ENCODE data around the gene HOXA11.

The HOXA11 gene

GRCh38 chr7:27214239-27214950 is 29.4 kb upstream of the HOXA11 start:
- no peak for TF ChIP-seq REST (IDR thresholded peaks at IDR 0.05; ENCODE audit: insufficient read depth in 1 of 2, low read depth in 2 of 2, low read length in 2 of 2)
- no peak for TF ChIP-seq TAF1 (IDR thresholded peaks at IDR 0.05; ENCODE audit: borderline replicate concordance, insufficient read depth, low read length)
- no peak for TF ChIP-seq FOXP2 (optimal IDR thresholded peaks at IDR 0.05; ENCODE audit: borderline replicate concordance, extremely low read depth, extremely low read length, insufficient read depth)
- TF ChIP-seq SIN3A (IDR thresholded peaks at IDR 0.05; ENCODE audit: borderline replicate concordance, insufficient read depth, low read length) = no peak
- TF ChIP-seq POLR2AphosphoS5 (IDR thresholded peaks at IDR 0.05; ENCODE audit: low read depth, low read length) = no peak

- TF ChIP-seq POLR2AphosphoS5 (IDR thresholded peaks at IDR 0.05; ENCODE audit: low read depth, low read length) (no peak), REST (IDR thresholded peaks at IDR 0.05; ENCODE audit: insufficient read depth in 1 of 2, low read depth in 2 of 2, low read length in 2 of 2) (no peak), FOXP2 (optimal IDR thresholded peaks at IDR 0.05; ENCODE audit: borderline replicate concordance, extremely low read depth, extremely low read length, insufficient read depth) (no peak), TAF1 (IDR thresholded peaks at IDR 0.05; ENCODE audit: borderline replicate concordance, insufficient read depth, low read length) (no peak), SIN3A (IDR thresholded peaks at IDR 0.05; ENCODE audit: borderline replicate concordance, insufficient read depth, low read length) (no peak)
These were observed 28.6 kb upstream of the HOXA11 start for GRCh38 chr7:27213433-27214238.

DNA sequence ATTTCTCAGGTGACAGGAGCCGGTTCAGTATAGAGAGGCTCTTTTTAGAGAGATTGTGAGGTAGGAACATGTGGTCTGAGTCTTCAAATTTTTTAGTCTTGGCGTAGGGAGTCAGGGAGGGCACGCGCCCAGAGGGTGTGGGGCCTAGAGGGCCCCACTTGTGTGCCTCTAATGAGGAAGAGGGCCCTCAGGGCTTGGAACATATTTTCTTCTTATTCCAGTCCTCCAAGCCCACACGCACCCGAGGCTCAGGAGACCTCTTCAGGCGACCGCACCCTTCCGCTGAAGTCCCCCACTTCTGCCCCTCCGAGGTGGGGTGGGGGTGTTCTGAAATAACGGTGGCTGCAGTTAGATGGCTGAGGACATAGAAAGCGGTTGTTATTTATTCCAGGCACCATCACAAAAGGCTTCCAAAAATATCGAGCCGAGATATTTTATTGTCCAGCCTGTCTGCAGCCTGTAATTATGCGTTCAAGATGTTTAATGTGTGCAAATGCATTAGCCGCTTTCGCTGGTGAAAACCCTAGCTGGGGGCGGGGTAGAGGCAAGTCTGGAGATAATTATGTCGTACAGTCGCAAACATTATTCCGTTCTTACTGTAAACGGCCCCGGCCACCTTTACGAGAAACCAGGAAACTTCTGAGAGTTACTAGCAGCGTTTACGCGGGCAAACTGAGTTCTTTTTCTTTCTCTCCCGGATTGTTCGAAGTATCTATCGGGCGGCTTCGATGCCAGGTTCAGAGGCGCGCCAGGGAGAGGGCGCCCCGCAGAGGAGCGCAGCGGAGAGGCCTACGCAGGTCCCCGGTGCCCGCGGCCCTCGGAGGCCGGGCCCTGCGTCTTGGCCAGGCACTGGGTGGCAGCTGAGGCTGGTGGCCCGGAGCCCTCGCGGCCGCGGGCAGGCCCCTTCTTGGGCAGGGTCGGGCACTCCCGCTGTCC is 27.7 kb upstream of the HOXA11 start:
- TF ChIP-seq SIN3A (IDR thresholded peaks at IDR 0.05; ENCODE audit: borderline replicate concordance, insufficient read depth, low read length) (no peak), FOXP2 (optimal IDR thresholded peaks at IDR 0.05; ENCODE audit: borderline replicate concordance, extremely low read depth, extremely low read length, insufficient read depth) (no peak), POLR2AphosphoS5 (IDR thresholded peaks at IDR 0.05; ENCODE audit: low read depth, low read length) (no peak), TAF1 (IDR thresholded peaks at IDR 0.05; ENCODE audit: borderline replicate concordance, insufficient read depth, low read length) (no peak), REST (IDR thresholded peaks at IDR 0.05; ENCODE audit: insufficient read depth in 1 of 2, low read depth in 2 of 2, low read length in 2 of 2) (no peak)

GRCh38 chr7:27211764-27212204 is 26.8 kb upstream of the HOXA11 start:
- TF ChIP-seq TAF1 (IDR thresholded peaks at IDR 0.05; ENCODE audit: borderline replicate concordance, insufficient read depth, low read length) (no peak), SIN3A (IDR thresholded peaks at IDR 0.05; ENCODE audit: borderline replicate concordance, insufficient read depth, low read length) (no peak), REST (IDR thresholded peaks at IDR 0.05; ENCODE audit: insufficient read depth in 1 of 2, low read depth in 2 of 2, low read length in 2 of 2) (no peak), POLR2AphosphoS5 (IDR thresholded peaks at IDR 0.05; ENCODE audit: low read depth, low read length) (no peak), FOXP2 (optimal IDR thresholded peaks at IDR 0.05; ENCODE audit: borderline replicate concordance, extremely low read depth, extremely low read length, insufficient read depth) (no peak)

Data from PFSK-1 (cell line).